ENCODE results near the gene HLA-DPA1.

HLA-DPA1 gene

DNA sequence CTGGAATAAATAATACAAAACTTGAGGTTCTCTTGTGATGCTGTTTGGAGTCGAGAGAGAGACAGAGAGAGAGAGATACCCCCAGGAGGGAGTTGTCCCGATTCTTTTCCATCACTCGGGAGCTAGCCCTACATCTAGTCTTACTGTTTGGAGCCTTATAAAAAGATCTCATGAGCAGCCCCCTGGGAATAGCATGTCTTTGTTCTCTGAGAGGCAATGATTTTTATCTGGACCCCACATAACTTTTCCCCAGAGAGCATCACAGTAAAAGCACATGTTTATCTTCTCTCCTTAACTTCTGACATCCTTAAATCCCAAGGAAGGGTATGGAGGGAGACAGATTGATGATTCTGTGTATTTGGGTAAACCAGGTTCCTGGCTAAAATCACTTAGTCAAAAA lies 43.2 kb downstream of the HLA-DPA1 start:
- no peak overlapping the region for H3K4me3 Mint-ChIP-seq
- no peak overlapping the region for H3K27ac Mint-ChIP-seq
- H3K4me1 Mint-ChIP-seq (ENCODE audit: low read depth): peaks cover 23% of the 10 kb centered on the region
- H3K36me3 Mint-ChIP-seq (ENCODE audit: low read depth): no peaks in the 10 kb centered on the region
- no peak for DNase-seq (ENCODE audit: low spot score)
- peaks cover 10% of the 10 kb centered on the region for H3K9me3 Mint-ChIP-seq
- peaks cover 50% of the 10 kb centered on the region for H3K27me3 Mint-ChIP-seq (ENCODE audit: low read depth)

DNA sequence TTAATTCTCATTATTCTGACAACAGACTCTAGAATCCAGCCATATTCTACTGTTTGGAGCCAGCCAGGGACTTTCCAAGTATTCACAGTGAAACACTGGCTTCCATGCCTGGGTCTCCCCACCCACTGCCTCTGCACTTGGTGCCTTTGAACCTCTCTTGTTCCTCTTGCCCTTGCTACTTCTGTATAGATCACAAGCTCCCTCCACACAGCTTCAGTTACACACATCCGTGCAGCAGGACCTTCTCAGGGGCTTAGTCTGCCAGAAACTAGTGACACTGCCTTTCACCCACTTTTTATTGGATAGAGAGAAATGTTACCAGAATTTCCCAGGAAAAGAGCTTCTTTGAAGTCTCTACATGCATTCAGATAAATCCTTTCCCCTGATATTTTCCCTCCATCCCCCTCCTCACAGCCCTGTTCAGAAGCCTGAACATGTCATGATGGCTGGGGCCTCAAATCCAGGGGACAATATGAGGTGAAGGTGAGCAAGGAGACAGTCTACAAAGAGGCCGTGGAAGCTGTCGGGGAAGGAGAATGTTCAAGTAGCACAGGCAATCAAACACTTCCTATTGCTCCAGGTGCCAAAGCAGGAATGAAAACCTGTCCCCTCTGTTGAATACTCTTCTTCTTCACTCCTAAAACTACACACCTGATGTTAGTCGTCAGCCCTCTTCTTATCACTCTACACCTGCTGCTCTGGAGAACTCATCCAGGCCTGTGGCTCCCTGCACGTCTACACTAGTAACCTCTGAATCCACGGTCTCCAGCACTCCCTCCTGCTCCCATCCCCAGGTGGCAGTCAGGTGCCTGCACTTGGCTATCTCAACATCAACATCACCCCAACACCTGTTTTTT lies 43.9 kb downstream of the HLA-DPA1 start:
- peaks cover 44% of the 10 kb centered on the region for H3K27me3 Mint-ChIP-seq (ENCODE audit: low read depth)
- no peaks in the 10 kb centered on the region for H3K36me3 Mint-ChIP-seq (ENCODE audit: low read depth)
- H3K27ac Mint-ChIP-seq: peak overlapping the region; percentile 77
- peaks cover 29% of the 10 kb centered on the region for H3K4me1 Mint-ChIP-seq (ENCODE audit: low read depth)
- DNase-seq (ENCODE audit: low spot score): no peak
- peaks cover 3% of the 10 kb centered on the region for H3K9me3 Mint-ChIP-seq
- H3K4me3 Mint-ChIP-seq: peak overlapping the region; percentile 32

DNA sequence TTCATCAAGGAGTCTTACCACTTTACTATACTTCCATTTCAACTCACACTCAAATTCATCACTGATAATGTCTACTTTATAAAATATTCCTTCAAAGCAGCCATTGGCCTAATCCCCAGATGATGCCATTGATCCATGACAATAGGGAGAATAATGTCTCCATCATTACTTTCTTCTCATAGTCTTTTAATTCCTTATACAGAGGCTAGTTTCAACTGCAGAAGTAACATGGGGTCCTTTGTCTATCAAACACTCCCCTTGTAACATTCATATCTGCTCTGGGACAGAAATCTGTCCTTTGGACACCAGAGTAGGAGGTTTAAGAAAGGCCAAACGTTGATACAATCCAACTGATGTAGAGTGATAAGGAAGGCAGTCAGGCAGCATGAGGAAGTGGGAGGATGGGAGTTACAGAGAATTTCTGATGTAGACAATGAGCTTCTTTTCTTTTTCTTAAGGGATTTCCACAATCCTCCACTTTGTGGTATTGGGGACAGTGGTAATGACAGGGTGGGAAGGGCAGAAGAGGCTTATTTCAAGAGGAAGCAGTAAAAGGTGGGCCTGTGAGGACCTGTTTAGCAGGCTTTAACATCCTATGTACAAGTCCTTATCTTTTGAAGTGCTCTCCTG lies 45.1 kb downstream of the HLA-DPA1 start:
- DNase-seq (ENCODE audit: low spot score): no peak
- H3K36me3 Mint-ChIP-seq (ENCODE audit: low read depth): no peaks in the 10 kb centered on the region
- H3K9me3 Mint-ChIP-seq: no peaks in the 10 kb centered on the region
- H3K4me1 Mint-ChIP-seq (ENCODE audit: low read depth): peaks cover 33% of the 10 kb centered on the region
- H3K4me3 Mint-ChIP-seq: no peak overlapping the region
- H3K27ac Mint-ChIP-seq: peak overlapping the region; percentile 2
- peaks cover 35% of the 10 kb centered on the region for H3K27me3 Mint-ChIP-seq (ENCODE audit: low read depth)

DNA sequence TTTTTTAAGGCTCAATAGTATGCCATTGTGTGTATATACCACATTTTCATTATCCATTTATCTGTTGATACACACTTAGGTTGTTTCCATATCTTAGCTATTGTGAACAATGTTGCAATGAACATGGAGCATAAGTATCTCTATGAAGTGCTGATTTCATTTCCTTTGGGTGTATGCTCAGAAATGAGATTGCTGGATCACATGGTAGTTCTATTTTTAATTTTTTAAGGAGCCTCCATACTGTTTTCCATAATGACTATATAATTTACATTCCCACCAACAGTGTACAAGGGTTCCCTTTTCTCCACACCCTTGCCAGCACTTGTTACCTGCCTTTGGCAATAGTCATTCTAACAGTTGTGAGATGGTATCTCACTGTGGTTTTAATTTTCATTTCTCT lies 48.9 kb downstream of the HLA-DPA1 start:
- Mint-ChIP-seq H3K27me3 (ENCODE audit: low read depth) (peaks cover 11% of the 10 kb centered on the region), H3K9me3 (no peaks in the 10 kb centered on the region), H3K4me3 (no peak overlapping the region), H3K27ac (no peak overlapping the region), H3K4me1 (ENCODE audit: low read depth) (peaks cover 37% of the 10 kb centered on the region), H3K36me3 (ENCODE audit: low read depth) (no peaks in the 10 kb centered on the region)
- DNase-seq (ENCODE audit: low spot score): no peak

DNA sequence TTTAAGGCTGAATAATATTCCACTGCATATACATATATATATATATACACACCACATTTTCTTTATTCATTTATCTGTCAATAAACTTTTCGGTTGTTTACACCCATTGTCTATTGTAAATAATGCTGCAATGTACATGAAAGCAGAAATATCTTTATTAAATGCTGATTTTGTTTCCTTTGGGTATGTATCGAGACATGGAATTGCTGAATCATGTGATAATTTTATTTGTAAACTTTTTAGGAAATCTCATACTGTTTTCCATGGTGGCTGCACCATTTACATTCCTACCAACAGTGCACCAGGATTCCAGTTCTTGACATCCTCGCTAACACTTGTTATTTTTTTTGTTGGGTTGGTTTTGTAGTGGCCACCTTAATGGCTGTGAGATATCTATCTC lies 49.9 kb downstream of the HLA-DPA1 start:
- no peak overlapping the region for H3K4me3 Mint-ChIP-seq
- no peak for DNase-seq (ENCODE audit: low spot score)
- H3K9me3 Mint-ChIP-seq: no peaks in the 10 kb centered on the region
- H3K27me3 Mint-ChIP-seq (ENCODE audit: low read depth): peaks cover 7% of the 10 kb centered on the region
- peaks cover 39% of the 10 kb centered on the region for H3K4me1 Mint-ChIP-seq (ENCODE audit: low read depth)
- no peak overlapping the region for H3K27ac Mint-ChIP-seq
- H3K36me3 Mint-ChIP-seq (ENCODE audit: low read depth): no peaks in the 10 kb centered on the region

DNA sequence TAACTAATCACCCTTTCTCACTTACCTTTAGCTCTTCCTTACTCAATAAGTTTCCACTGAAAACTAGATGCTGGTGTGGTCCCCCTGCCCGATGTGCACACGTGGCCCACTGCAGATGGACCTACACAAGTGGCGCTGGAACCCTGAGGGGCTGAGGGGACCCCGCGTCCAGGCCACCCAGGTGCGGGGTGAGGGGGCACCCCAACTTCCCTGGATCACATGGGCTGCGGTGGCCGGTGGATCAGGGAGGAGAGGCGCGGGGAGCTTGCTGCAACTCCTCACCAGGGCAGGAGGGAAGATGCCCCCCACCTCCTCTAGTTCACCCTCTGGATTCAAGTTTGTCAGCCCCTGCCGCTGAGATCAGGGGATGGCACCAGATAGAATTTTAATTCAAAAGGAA lies 51.5 kb downstream of the HLA-DPA1 start:
- DNase-seq (ENCODE audit: low spot score): no peak
- Mint-ChIP-seq H3K27ac (no peak overlapping the region), H3K9me3 (no peaks in the 10 kb centered on the region), H3K36me3 (ENCODE audit: low read depth) (no peaks in the 10 kb centered on the region), H3K4me3 (no peak overlapping the region), H3K27me3 (ENCODE audit: low read depth) (peaks cover 7% of the 10 kb centered on the region), H3K4me1 (ENCODE audit: low read depth) (peaks cover 43% of the 10 kb centered on the region)

DNA sequence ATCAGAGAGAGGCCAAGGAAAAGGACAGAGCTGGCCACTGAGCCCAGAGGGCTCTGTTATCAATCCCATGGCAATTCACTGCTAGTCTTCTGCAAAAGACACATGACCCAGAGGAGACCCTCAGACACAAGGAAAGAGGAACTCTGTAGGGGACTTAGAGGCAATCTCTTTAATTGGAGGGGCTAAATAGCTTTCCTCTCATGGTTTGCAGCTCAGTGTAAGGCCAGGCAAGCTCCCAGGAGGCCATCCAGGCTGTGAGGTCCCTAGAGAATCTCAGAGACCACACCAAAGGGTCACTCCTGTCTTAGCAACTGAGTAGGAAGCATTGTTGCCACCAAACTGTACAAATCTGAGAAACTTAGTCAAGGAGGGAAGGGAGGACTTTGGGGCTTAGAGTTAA lies 54.1 kb downstream of the HLA-DPA1 start:
- peaks cover 2% of the 10 kb centered on the region for H3K27me3 Mint-ChIP-seq (ENCODE audit: low read depth)
- peak overlapping the region; percentile 72 for H3K27ac Mint-ChIP-seq
- H3K36me3 Mint-ChIP-seq (ENCODE audit: low read depth): no peaks in the 10 kb centered on the region
- no peaks in the 10 kb centered on the region for H3K9me3 Mint-ChIP-seq
- no peak for DNase-seq (ENCODE audit: low spot score)
- peak overlapping the region; percentile 74 for H3K4me3 Mint-ChIP-seq
- H3K4me1 Mint-ChIP-seq (ENCODE audit: low read depth): peaks cover 36% of the 10 kb centered on the region

DNA sequence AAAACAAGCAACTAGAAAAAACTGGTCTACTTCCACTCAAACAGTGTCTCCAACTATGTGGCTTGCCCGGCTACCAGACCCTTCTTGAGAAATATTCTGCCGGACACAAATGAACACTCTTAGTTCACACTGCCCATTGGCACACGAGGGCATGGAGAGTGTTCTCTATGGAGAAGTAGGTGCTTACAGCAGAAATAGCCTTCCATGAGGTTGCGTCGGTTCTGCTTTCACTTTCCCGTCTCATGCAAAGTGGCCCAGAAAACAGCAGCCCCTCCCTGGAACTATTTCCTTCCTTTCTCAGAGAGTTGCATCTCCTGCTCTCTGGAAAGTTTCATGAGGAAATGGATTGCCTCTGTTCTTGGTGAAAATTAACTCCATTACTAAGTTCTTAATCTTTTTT lies 54.5 kb downstream of the HLA-DPA1 start:
- Mint-ChIP-seq H3K4me1 (ENCODE audit: low read depth) (peaks cover 34% of the 10 kb centered on the region), H3K27me3 (ENCODE audit: low read depth) (peaks cover 2% of the 10 kb centered on the region), H3K36me3 (ENCODE audit: low read depth) (no peaks in the 10 kb centered on the region), H3K9me3 (no peaks in the 10 kb centered on the region), H3K27ac (peak overlapping the region; percentile 72), H3K4me3 (peak overlapping the region; percentile 74)
- peak; percentile 25 for DNase-seq (ENCODE audit: low spot score)

DNA sequence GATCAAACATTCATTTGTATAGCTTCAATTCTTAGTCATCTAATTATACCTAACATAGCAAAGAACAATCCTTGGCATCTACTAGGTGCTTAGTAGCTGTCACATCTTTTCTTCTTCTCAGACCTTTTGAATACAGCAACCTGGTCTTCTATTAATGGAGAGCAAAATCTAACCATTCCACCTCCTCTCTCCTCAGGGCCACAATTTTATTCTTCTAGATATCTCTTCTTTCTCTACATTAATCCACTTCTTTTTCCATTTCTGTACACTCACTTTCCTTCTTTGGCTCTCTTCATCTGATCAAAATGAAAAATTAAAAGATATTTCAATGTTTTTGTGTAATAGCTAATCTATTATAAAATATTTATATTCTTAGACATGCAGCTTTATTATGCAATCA lies 55.0 kb downstream of the HLA-DPA1 start:
- DNase-seq (ENCODE audit: low spot score): no peak
- peak overlapping the region; percentile 1 for H3K27ac Mint-ChIP-seq

DNA sequence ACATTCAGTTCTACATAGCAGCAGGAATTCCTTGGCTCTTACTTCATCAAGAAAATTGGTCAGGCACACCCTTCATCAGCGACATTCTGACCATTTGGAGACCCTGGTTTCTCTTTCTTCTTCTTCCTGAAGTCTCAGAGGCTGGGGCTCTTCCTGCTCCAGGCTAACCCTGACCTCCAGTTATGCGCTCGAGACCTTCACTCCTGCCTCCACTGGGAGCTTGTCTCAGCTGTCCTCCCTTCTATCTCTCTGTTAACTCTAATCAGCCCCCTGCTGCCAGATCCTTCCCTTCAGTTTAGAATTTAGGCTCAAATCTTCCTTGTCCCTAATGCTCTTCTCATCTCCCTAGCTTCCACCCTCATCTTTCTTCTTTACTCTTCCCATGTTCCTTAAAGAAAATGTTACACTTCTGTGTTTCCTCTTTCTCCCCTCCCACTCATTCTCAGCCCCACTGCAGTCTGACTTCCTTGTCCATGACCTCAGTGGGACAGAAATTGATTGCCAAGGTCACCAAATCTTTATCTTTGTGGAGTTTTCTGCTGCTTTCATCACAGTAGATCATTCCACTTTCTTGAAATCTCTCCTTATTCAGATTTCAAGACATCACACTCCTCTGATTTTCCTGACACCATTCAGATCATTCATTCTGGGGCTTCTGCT lies 55.6 kb downstream of the HLA-DPA1 start:
- no peaks in the 10 kb centered on the region for H3K36me3 Mint-ChIP-seq (ENCODE audit: low read depth)
- H3K4me3 Mint-ChIP-seq: no peak overlapping the region
- peaks cover 10% of the 10 kb centered on the region for H3K27me3 Mint-ChIP-seq (ENCODE audit: low read depth)
- H3K27ac Mint-ChIP-seq: peak overlapping the region; percentile 38
- DNase-seq (ENCODE audit: low spot score): no peak
- H3K9me3 Mint-ChIP-seq: no peaks in the 10 kb centered on the region
- peaks cover 34% of the 10 kb centered on the region for H3K4me1 Mint-ChIP-seq (ENCODE audit: low read depth)

More for the DNA sequence above, 55.0 kb downstream of the HLA-DPA1 start:
- Mint-ChIP-seq H3K36me3 (ENCODE audit: low read depth) (no peaks in the 10 kb centered on the region), H3K4me3 (no peak overlapping the region), H3K9me3 (no peaks in the 10 kb centered on the region), H3K27me3 (ENCODE audit: low read depth) (peaks cover 6% of the 10 kb centered on the region), H3K4me1 (ENCODE audit: low read depth) (peaks cover 34% of the 10 kb centered on the region)

DNA sequence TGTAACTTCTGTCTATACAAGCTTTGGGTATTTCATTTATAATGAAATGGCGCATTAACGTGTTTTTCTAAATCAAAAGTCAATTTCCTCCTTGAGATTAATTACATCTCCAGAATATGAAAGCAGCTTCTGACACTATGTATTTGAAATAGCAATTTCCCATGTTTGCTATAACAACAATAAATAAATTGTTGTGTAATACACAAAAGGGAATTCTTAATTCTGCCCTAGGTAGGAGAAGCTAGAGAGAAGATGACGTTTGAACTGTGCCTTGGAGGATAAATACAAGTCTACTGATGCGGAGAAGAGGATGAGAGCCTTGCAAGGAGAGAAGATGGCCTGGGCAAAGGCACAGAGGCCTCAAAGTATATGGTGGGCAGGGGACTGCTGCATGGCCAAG lies 56.4 kb downstream of the HLA-DPA1 start:
- peaks cover 34% of the 10 kb centered on the region for H3K4me1 Mint-ChIP-seq (ENCODE audit: low read depth)
- H3K9me3 Mint-ChIP-seq: no peaks in the 10 kb centered on the region
- H3K4me3 Mint-ChIP-seq: no peak overlapping the region
- no peak for DNase-seq (ENCODE audit: low spot score)
- H3K27ac Mint-ChIP-seq: no peak overlapping the region
- H3K27me3 Mint-ChIP-seq (ENCODE audit: low read depth): peaks cover 13% of the 10 kb centered on the region
- no peaks in the 10 kb centered on the region for H3K36me3 Mint-ChIP-seq (ENCODE audit: low read depth)

DNA sequence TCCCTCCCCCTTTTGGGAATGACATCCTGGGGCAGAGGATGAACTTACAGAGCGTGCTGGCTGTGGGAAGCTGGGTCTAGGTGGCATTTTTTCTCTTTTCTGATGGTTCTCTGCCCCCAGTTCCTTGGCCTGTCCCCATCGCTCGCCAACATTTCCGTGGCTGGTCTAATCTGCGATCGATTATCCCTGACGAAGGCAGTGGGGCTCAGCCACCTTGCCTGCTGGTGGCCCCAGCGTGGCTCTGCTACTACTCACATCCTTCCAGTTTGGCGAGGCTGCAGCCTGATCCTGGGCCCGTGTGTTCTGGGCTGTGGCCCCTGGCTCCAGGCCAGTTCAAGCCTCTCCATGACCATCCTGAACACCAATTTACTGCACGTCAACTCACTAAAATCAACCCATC lies 57.7 kb downstream of the HLA-DPA1 start:
- Mint-ChIP-seq H3K27ac (no peak overlapping the region), H3K27me3 (ENCODE audit: low read depth) (peaks cover 20% of the 10 kb centered on the region), H3K9me3 (no peaks in the 10 kb centered on the region), H3K4me1 (ENCODE audit: low read depth) (peaks cover 34% of the 10 kb centered on the region), H3K4me3 (no peak overlapping the region), H3K36me3 (ENCODE audit: low read depth) (no peaks in the 10 kb centered on the region)
- DNase-seq (ENCODE audit: low spot score): no peak

DNA sequence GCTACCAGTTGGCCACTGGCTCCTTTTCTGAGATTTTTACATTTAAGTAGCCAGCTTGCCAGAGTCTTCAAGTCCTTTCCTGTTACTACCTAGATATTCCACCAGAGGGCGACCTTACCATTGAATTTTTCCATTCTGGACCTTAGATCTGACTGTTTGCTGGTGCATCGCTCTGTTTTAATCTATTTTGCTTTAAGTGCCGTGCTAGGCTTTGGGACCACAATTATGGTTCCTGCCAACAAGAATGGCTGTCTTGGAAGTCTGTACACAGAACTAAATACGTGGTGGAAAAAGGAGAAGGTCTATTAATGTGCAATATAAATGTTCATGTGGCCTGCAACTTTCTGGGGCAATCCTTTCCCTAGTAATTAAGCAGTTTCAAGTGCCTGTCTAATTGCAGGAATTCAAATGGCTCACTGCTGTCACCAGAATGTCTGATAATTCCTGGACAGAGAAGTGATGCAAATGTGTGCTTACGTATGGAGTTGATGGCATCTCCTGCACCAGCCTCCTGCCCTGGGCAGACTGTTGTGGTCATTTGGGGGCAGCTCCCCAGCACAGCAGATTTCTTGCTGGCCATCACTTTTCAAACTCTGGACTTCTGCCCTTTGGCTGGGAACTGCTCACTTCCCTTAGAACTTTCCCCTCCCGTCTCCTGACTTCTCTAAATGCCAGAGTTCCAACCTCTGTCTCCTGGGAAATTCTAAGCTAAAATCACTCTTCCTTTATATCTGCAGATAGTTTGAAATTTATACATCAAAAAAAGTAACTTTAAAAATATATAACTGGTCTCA lies 58.4 kb downstream of the HLA-DPA1 start:
- H3K4me3 Mint-ChIP-seq: no peak overlapping the region
- H3K4me1 Mint-ChIP-seq (ENCODE audit: low read depth): peaks cover 31% of the 10 kb centered on the region
- peaks cover 22% of the 10 kb centered on the region for H3K27me3 Mint-ChIP-seq (ENCODE audit: low read depth)
- no peak overlapping the region for H3K27ac Mint-ChIP-seq
- H3K9me3 Mint-ChIP-seq: no peaks in the 10 kb centered on the region
- DNase-seq (ENCODE audit: low spot score): peak; percentile 54
- no peaks in the 10 kb centered on the region for H3K36me3 Mint-ChIP-seq (ENCODE audit: low read depth)

Measured in T-helper 2 cell treated with Interferon-gamma antibody and Interleukin-4, amounts not matched to agents 5 μg/mL and 100 μg/mL, for 36 hours (primary cell).